K562 (cell line): ENCODE measurements around the gene NEXN. TPM values are rescaled to one million over a fixed set of nuclear protein-coding genes. Genes with fewer than 3 reads are reported as not detected.

Source experiments
- ATAC-seq: fragments of 200-7000 bp; cut with Tn5 transposase; 3 replicates; pipeline ENCODE4 v1.9.1; 2020; ENCODE audit warnings: moderate library complexity
- BruUV-seq: library from RNA; stranded (reverse); fragments of 400-500 nt; replicated peaks from 2 replicates; lab custom pipeline; 2021; lab: Mats Ljungman, UMichigan
- CTCF ChIA-PET: fragments of 300-600 bp; formaldehyde crosslinking; extraction: SDS; loops from one replicate; lab custom pipeline; 2021; ENCODE audit warnings: low intra/inter-chr PET ratio; lab: Yijun Ruan, JAX
- POLR2A ChIA-PET: fragments of 300-600, 350-650 bp; sonication (Branson Sonifier 250); formaldehyde crosslinking; extraction: SDS; loops from one replicate; lab custom pipeline; 2021; ENCODE audit warnings: antibody characterized with exemption, inconsistent platforms; lab: Yijun Ruan, JAX
- DNase-seq, 4 experiments: peaks; one replicate each; pipeline versions ENCODE4 v3.0.0 to v3.0.0-alpha.2; 2011 to 2018; ENCODE audit warnings: low spot score in 3 of 4, mixed read lengths in 3 of 4; ENCODE audit errors: extremely low read depth in 1 of 4
- FAIRE-seq: peaks from 2 replicates; lab custom pipeline; 2011; peaks lifted over from hg19 to GRCh38; lab: Jason Lieb, UNC
- H2AFZ ChIP-seq: 2 replicates; pipeline ENCODE4 v1.6.0; 2011; ENCODE audit warnings: low read depth, low read length, control low read depth, inconsistent platforms
- H3K27ac ChIP-seq: fragments of 200-600 bp; 3 replicates; pipeline ENCODE4 v1.8.0; 2011; ENCODE audit warnings: low read depth, mild to moderate bottlenecking, control low read depth, inconsistent platforms, low read length, moderate library complexity, mixed read lengths; ENCODE audit errors: extremely low read depth
- H3K27me3 ChIP-seq, 2 experiments: fragments of 300-600 bp in 1 of 2; 2 replicates in 1 of 2; 3 replicates in 1 of 2; pipeline versions ENCODE4 v1.6.0 to v1.8.0; 2011; ENCODE audit warnings: inconsistent platforms in 2 of 2, low read length in 2 of 2, mild to moderate bottlenecking in 1 of 2, mixed read lengths in 1 of 2, moderate library complexity in 1 of 2; ENCODE audit not compliant: control insufficient read depth in 2 of 2, insufficient read depth in 2 of 2
- H3K36me3 ChIP-seq: fragments of 300-600 bp; 3 replicates; pipeline ENCODE4 v1.8.0; 2011; ENCODE audit warnings: mild to moderate bottlenecking, low read length, inconsistent platforms; ENCODE audit not compliant: control insufficient read depth, insufficient read depth
- H3K4me1 ChIP-seq, 2 experiments: fragments of 200-600 bp in 1 of 2; replicated peaks in 1 of 2; 2 replicates in 1 of 2; 3 replicates in 1 of 2; pipeline versions ENCODE4 v1.5.1 to v1.8.0; 2011; ENCODE audit warnings: inconsistent platforms in 2 of 2, low read length in 2 of 2, mild to moderate bottlenecking in 1 of 2, mixed read lengths in 1 of 2, moderate library complexity in 1 of 2; ENCODE audit not compliant: control insufficient read depth in 2 of 2, insufficient read depth in 2 of 2
- H3K4me2 ChIP-seq: 2 replicates; pipeline ENCODE4 v1.6.1; 2011; ENCODE audit warnings: low read length, control low read depth, inconsistent platforms, mixed read lengths; ENCODE audit not compliant: insufficient read depth
- H3K4me3 ChIP-seq: fragments of 200-600 bp; sonication (generic), shearing (Covaris generic); 2 replicates; pipeline ENCODE4 v1.5.1; 2016; ENCODE audit warnings: control low read depth, inconsistent platforms
- H3K79me2 ChIP-seq: fragments of 200-600 bp; 3 replicates; pipeline ENCODE4 v1.8.0; 2011; ENCODE audit warnings: low read length, inconsistent platforms; ENCODE audit not compliant: control insufficient read depth, insufficient read depth
- H3K9ac ChIP-seq, 2 experiments: 2 replicates each; pipeline versions ENCODE4 v1.6.0 to v1.6.1; 2011; ENCODE audit warnings: low read depth in 2 of 2, low read length in 2 of 2, control low read depth in 1 of 2, inconsistent platforms in 1 of 2, mild to moderate bottlenecking in 1 of 2, mixed read lengths in 1 of 2; ENCODE audit not compliant: insufficient read depth in 1 of 2
- H3K9me1 ChIP-seq: one replicate; pipeline ENCODE4 v1.6.0; 2011; ENCODE audit warnings: inconsistent platforms, mild to moderate bottlenecking, low read length, moderate library complexity; ENCODE audit not compliant: control insufficient read depth, insufficient read depth
- H3K9me3 ChIP-seq: replicated peaks from 2 replicates; pipeline ENCODE4 v1.5.1; 2011; ENCODE audit warnings: low read depth, low read length, inconsistent platforms; ENCODE audit not compliant: control insufficient read depth, insufficient read depth
- H4K20me1 ChIP-seq: replicated peaks from 2 replicates; pipeline ENCODE4 v1.6.1; 2011; ENCODE audit warnings: low read length, inconsistent platforms, mixed read lengths; ENCODE audit not compliant: control insufficient read depth, insufficient read depth
- CEBPG ChIP-seq, 3 experiments: fragments of 200-800 bp in 1 of 3; sonication (Bioruptor generic) in 1 of 3; sonication (generic) in 1 of 3; formaldehyde crosslinking in 1 of 3; IDR thresholded peaks in 2 of 3; conservative IDR thresholded peaks in 1 of 3; 2 replicates each; pipeline versions ENCODE4 v1.6.1 to v1.8.0; 2016 to 2022; ENCODE audit warnings: missing compliant biosample characterization in 2 of 3, missing genetic modification characterization in 2 of 3, mild to moderate bottlenecking in 1 of 3, missing genetic modification reagents in 1 of 3
- DIDO1 ChIP-seq: fragments of 450-650 bp; IDR thresholded peaks from 2 replicates; pipeline ENCODE4 v1.6.1; 2016; ENCODE audit warnings: low read depth, missing biosample characterization, missing genetic modification characterization
- ELF1 ChIP-seq: fragments of 200-800 bp; sonication (Bioruptor generic); IDR thresholded peaks from 2 replicates; pipeline ENCODE4 v1.6.1; 2016; ENCODE audit warnings: missing genetic modification characterization, missing compliant biosample characterization
- ETV5 ChIP-seq: sonication (generic); formaldehyde crosslinking; IDR thresholded peaks from 2 replicates; pipeline ENCODE4 v1.4.0; 2020; ENCODE audit warnings: low read depth, mild to moderate bottlenecking, missing genetic modification reagents
- FOXK1 ChIP-seq: sonication (generic); formaldehyde crosslinking; IDR thresholded peaks from 2 replicates; pipeline ENCODE4 v1.8.0; 2022; ENCODE audit warnings: missing genetic modification reagents, mild to moderate bottlenecking, borderline replicate concordance
- HDAC1 ChIP-seq, 2 experiments: fragments of 450-650 bp; IDR thresholded peaks; 2 replicates each; pipeline ENCODE4 v1.6.1; 2016 to 2017; ENCODE audit warnings: inconsistent platforms in 1 of 2, mild to moderate bottlenecking in 1 of 2, moderate library complexity in 1 of 2
- TFAM ChIP-seq: fragments of 250-450 bp; sonication (Bioruptor Pico); conservative IDR thresholded peaks from 2 replicates; pipeline ENCODE4 v1.5.0; 2021; ENCODE audit warnings: mild to moderate bottlenecking, moderate library complexity
- TOE1 ChIP-seq, 2 experiments: fragments of 450-650 bp in 1 of 2; sonication (generic) in 1 of 2; formaldehyde crosslinking in 1 of 2; IDR thresholded peaks; 2 replicates each; pipeline versions ENCODE4 v1.7.1 to v1.8.0; 2016 to 2022; ENCODE audit warnings: borderline replicate concordance in 2 of 2, mild to moderate bottlenecking in 2 of 2, antibody characterized with exemption in 1 of 2, inconsistent platforms in 1 of 2, low read depth in 1 of 2, missing genetic modification reagents in 1 of 2, moderate library complexity in 1 of 2
- ZNF12 ChIP-seq: sonication (generic); formaldehyde crosslinking; IDR thresholded peaks from 2 replicates; pipeline ENCODE4 v1.4.0; 2020; ENCODE audit warnings: mild to moderate bottlenecking, missing genetic modification reagents
- ZNF140 ChIP-seq: fragments of 250-450 bp; sonication (Bioruptor Pico); IDR thresholded peaks from 2 replicates; pipeline ENCODE4 v1.8.0; 2021; ENCODE audit warnings: moderate library complexity, mild to moderate bottlenecking, inconsistent platforms
- ZNF174 ChIP-seq: fragments of 250-450 bp; sonication (Bioruptor Pico); IDR thresholded peaks from 2 replicates; pipeline ENCODE4 v1.4.0; 2020; ENCODE audit warnings: mild to moderate bottlenecking
- ZNF217 ChIP-seq: sonication (generic); formaldehyde crosslinking; IDR thresholded peaks from 2 replicates; pipeline ENCODE4 v1.8.0; 2022; ENCODE audit warnings: mild to moderate bottlenecking, missing genetic modification reagents
- WGBS: fragments of 100-300 bp; shearing (Covaris generic); methylation state at CpG from one replicate; pipeline ENCODE4 v1.1.6; 2016; ENCODE audit warnings: low coverage, mixed read lengths; ENCODE audit not compliant: insufficient coverage; ENCODE audit errors: missing lambda C conversion rate; 5-methylcytosine and 5-hydroxymethylcytosine counted together
- in situ Hi-C: fragments of 300-500 bp; cut with MboI; formaldehyde crosslinking; loops from 4 replicates; pipeline ENCODE4 v1.15.0; 2018; ENCODE audit warnings: inconsistent platforms, mixed read lengths
- intact Hi-C: fragments of 100-400 bp; cut with micrococcal nuclease; formaldehyde crosslinking; loops from 2 replicates; pipeline ENCODE4 v1.14.2; 2022
- polyA plus RNA-seq, 8 experiments: library from polyadenylated mRNA; depleted of rRNA in 4 of 8; stranded (reverse) in 5 of 8; unstranded in 3 of 8; fragments of >200 nt; fragmentation: Nextera tagmentation in 2 of 8; fragmentation: Illumina TruSeq in 1 of 8; extraction: Ambion mirVana in 2 of 8; extraction: Trizol in 1 of 8; gene quantifications; 2 replicates each; pipeline versions ENCODE4 v1.2.1 to v1.2.3, GENCODE V29; 2011 to 2014; ENCODE audit warnings: inconsistent platforms in 1 of 8, missing spikeins in 1 of 8
- total RNA-seq, 7 experiments: library from RNA; depleted of rRNA in 6 of 7; stranded (reverse); fragments of >200 nt in 6 of 7; fragmentation: Illumina TruSeq in 2 of 7; extraction: Trizol in 2 of 7; gene quantifications; 2 replicates each; pipeline versions ENCODE4 v1.2.1 to v1.2.3, GENCODE V29; 2011 to 2021; ENCODE audit warnings: low replicate concordance in 1 of 7
- TF ChIP-seq, protein P1 (sequence below): fragments of 250-450 bp; sonication (Bioruptor Pico); IDR thresholded peaks from 2 replicates; pipeline ENCODE4 v1.5.0; 2021; ENCODE audit warnings: mild to moderate bottlenecking, borderline replicate concordance

Gene NEXN
- total and polyA plus RNA-seq, 9 of the 15 experiments (the other 6 are each of a cell fraction or from before 2014, with no cell fraction given), result 0.18 to 1.8 (median 0.76) TPM

DNA sequence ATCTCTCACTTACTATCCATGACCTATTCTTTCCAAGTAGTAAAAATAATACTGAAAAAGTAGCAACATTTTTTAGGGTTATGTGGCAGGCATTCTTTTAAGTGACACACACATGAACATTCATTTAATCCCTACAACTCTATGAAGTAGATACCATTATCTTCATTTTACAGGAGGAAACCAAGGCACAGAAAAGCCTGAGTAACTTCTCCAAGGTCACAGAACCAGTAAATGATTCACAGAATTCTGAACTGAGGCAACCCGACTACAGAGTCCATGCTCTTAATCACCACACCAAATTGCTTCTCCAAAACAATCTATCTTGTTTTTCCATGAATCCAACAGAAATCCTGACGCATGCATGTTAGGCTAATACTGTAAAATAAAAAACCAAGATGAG is 73.0 kb downstream of the NEXN start:
- Histone ChIP-seq H3K4me1 (no peaks in the 10 kb centered on the region), H3K4me2 (no peak overlapping the region), H3K4me3 (no peak overlapping the region), H3K79me2 (peaks cover 55% of the 10 kb centered on the region), H3K27ac (no peak overlapping the region), H3K9ac (no peak overlapping the region), H3K9me1 (no peaks in the 10 kb centered on the region), H4K20me1 (no peaks in the 10 kb centered on the region), H3K36me3 (peaks cover 100% of the 10 kb centered on the region), H3K27me3 (no peaks in the 10 kb centered on the region), H3K9me3 (no peaks in the 10 kb centered on the region), H2AFZ (no peak overlapping the region)
- WGBS, result 94% methylated on average over 2 of the region's 2 CpGs
- ATAC-seq (no peak), DNase-seq (no peak), FAIRE-seq (no peak)
- ChIA-PET CTCF (no interaction called here), POLR2A (interaction anchor here (1.1 to 2.4 kb wide), 2 partner anchors 15 to 17 kb away, joined by 4 to 6 read pairs; partner anchors contain the start of gene FUBP1)
- in situ Hi-C loops (no loop called here), intact Hi-C loops (no loop called here)
- TF ChIP-seq HDAC1 (IDR thresholded peaks at IDR 0.05) (no peak), ZNF12 (CRISPR knock-in tag) (no peak), CEBPG (CRISPR knock-in tag; IDR thresholded peaks at IDR 0.05) (no peak), CEBPG (tag; conservative IDR thresholded peaks at IDR 0.05 in 1 of 2, IDR thresholded peaks at IDR 0.05 in 1 of 2) (no peak), ELF1 (tag) (no peak), FOXK1 (CRISPR knock-in tag) (no peak), ZNF217 (CRISPR knock-in tag) (no peak), ZNF140 (no peak), ZNF174 (CRISPR knock-in tag) (no peak), ETV5 (CRISPR knock-in tag) (no peak), TFAM (CRISPR knock-in tag) (no peak), DIDO1 (tag) (no peak), TOE1 (IDR thresholded peaks at IDR 0.05; ENCODE audit: borderline replicate concordance) (no peak), TOE1 (CRISPR knock-in tag; IDR thresholded peaks at IDR 0.05; ENCODE audit: borderline replicate concordance, low read depth) (no peak)
- TF ChIP-seq, protein P1, sequence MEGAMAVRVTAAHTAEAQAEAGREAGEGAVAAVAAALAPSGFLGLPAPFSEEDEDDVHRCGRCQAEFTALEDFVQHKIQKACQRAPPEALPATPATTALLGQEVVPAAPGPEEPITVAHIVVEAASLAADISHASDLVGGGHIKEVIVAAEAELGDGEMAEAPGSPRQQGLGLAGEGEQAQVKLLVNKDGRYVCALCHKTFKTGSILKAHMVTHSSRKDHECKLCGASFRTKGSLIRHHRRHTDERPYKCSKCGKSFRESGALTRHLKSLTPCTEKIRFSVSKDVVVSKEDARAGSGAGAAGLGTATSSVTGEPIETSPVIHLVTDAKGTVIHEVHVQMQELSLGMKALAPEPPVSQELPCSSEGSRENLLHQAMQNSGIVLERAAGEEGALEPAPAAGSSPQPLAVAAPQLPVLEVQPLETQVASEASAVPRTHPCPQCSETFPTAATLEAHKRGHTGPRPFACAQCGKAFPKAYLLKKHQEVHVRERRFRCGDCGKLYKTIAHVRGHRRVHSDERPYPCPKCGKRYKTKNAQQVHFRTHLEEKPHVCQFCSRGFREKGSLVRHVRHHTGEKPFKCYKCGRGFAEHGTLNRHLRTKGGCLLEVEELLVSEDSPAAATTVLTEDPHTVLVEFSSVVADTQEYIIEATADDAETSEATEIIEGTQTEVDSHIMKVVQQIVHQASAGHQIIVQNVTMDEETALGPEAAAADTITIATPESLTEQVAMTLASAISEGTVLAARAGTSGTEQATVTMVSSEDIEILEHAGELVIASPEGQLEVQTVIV, result no peak
- BruUV-seq, result no TSS peak
